H1 (cell line): ENCODE data around the gene DOK1. TPM values are rescaled to one million over a fixed set of nuclear protein-coding genes. Genes with fewer than 3 reads are reported as not detected.
A peak's percentile ranks its signal among the peaks of the same experiment; 100 is the strongest.

Experiments used
- ASH2L ChIP-seq: fragments of 200-600, 300-600 bp; sonication (generic); IDR thresholded peaks from one replicate; pipeline ENCODE4 v1.7.1; 2017; ENCODE audit warnings: low read length
- ATF3 ChIP-seq: IDR thresholded peaks from 2 replicates; pipeline ENCODE4 v1.6.1; 2011; ENCODE audit warnings: low read depth, mild to moderate bottlenecking, low read length; ENCODE audit not compliant: insufficient read depth
- BRCA1 ChIP-seq: IDR thresholded peaks from 2 replicates; pipeline ENCODE4 v1.6.1; 2012; ENCODE audit warnings: low read depth, low read length, improper control_type of control experiment
- CBX5 ChIP-seq: fragments of 300-800, 300-1000 bp; sonication (generic); IDR thresholded peaks from 2 replicates; pipeline ENCODE4 v1.7.1; 2016; ENCODE audit warnings: antibody characterized with exemption, low read length, low read depth
- CREB1 ChIP-seq: IDR thresholded peaks from 2 replicates; pipeline ENCODE4 v1.6.1; 2012; ENCODE audit warnings: inconsistent platforms
- CTCF ChIP-seq, 3 experiments: IDR thresholded peaks; 1 replicate in 2 of 3; 2 replicates in 1 of 3; pipeline versions ENCODE4 v1.5.1 to v1.6.1; 2011; ENCODE audit warnings: low read length in 3 of 3, mild to moderate bottlenecking in 3 of 3, inconsistent platforms in 2 of 3, low read depth in 1 of 3, moderate library complexity in 1 of 3; ENCODE audit not compliant: insufficient read depth in 1 of 3; ENCODE audit errors: control extremely low read depth in 1 of 3
- EZH2 ChIP-seq: fragments of 200-600 bp; sonication (generic); IDR thresholded peaks from 2 replicates; pipeline ENCODE4 v1.7.1; 2012; ENCODE audit warnings: low read depth, mild to moderate bottlenecking, moderate library complexity, low read length, inconsistent platforms; ENCODE audit not compliant: severe bottlenecking
- JUND ChIP-seq: IDR thresholded peaks from 2 replicates; pipeline ENCODE4 v1.6.1; 2011; ENCODE audit warnings: mild to moderate bottlenecking, improper control_type of control experiment, low read length
- KDM4A ChIP-seq: IDR thresholded peaks from one replicate; pipeline ENCODE4 v1.7.1; 2012; ENCODE audit warnings: low read depth, mild to moderate bottlenecking, moderate library complexity, low read length, inconsistent platforms; ENCODE audit not compliant: severe bottlenecking
- KDM5A ChIP-seq: fragments of 200-600 bp; IDR thresholded peaks from 2 replicates; pipeline ENCODE4 v1.7.1; 2012; ENCODE audit warnings: mild to moderate bottlenecking, low read length, inconsistent platforms, mixed read lengths
- MAFK ChIP-seq: IDR thresholded peaks from 2 replicates; pipeline ENCODE4 v1.6.1; 2012; ENCODE audit warnings: low read depth, mild to moderate bottlenecking, improper control_type of control experiment, low read length
- MAX ChIP-seq: IDR thresholded peaks from 2 replicates; pipeline ENCODE4 v1.6.1; 2012; ENCODE audit warnings: inconsistent platforms
- NRF1 ChIP-seq: IDR thresholded peaks from 2 replicates; pipeline ENCODE4 v1.6.1; 2011; ENCODE audit warnings: mild to moderate bottlenecking, low read depth, low read length, improper control_type of control experiment
- POLR2A ChIP-seq, 2 experiments: IDR thresholded peaks; 1 replicate in 1 of 2; 2 replicates in 1 of 2; pipeline ENCODE4 v1.6.1; 2011; ENCODE audit warnings: low read depth in 2 of 2, low read length in 2 of 2, mild to moderate bottlenecking in 2 of 2; ENCODE audit errors: control extremely low read depth in 1 of 2
- POU5F1 ChIP-seq: IDR thresholded peaks from 2 replicates; pipeline ENCODE4 v1.6.1; 2011; ENCODE audit warnings: low read depth, mild to moderate bottlenecking, low read length, moderate library complexity
- RXRA ChIP-seq: IDR thresholded peaks from 2 replicates; pipeline ENCODE4 v1.6.1; 2011; ENCODE audit warnings: low read depth, mild to moderate bottlenecking, low read length, moderate library complexity; ENCODE audit not compliant: insufficient read depth
- SAP30 ChIP-seq: fragments of 300-600 bp; sonication (generic); IDR thresholded peaks from 2 replicates; pipeline ENCODE4 v1.7.1; 2012; ENCODE audit warnings: low read length, moderate library complexity, mild to moderate bottlenecking, inconsistent platforms; ENCODE audit not compliant: insufficient read depth, insufficient replicate concordance
- SP1 ChIP-seq: IDR thresholded peaks from 2 replicates; pipeline ENCODE4 v1.6.1; 2011; ENCODE audit warnings: low read depth, low read length
- SP2 ChIP-seq: IDR thresholded peaks from 2 replicates; pipeline ENCODE4 v1.6.1; 2012; ENCODE audit warnings: mild to moderate bottlenecking, low read length, inconsistent platforms
- TAF7 ChIP-seq: optimal IDR thresholded peaks from 2 replicates; pipeline ENCODE3; 2011; ENCODE audit warnings: low read depth, mild to moderate bottlenecking, inconsistent platforms, low read length, moderate library complexity, borderline replicate concordance
- USF2 ChIP-seq: IDR thresholded peaks from 2 replicates; pipeline ENCODE4 v1.6.1; 2011; ENCODE audit warnings: low read length, improper control_type of control experiment
- YY1 ChIP-seq: IDR thresholded peaks from 2 replicates; pipeline ENCODE4 v1.6.1; 2011; ENCODE audit warnings: low read depth, mild to moderate bottlenecking, low read length
- polyA plus RNA-seq, 7 experiments: library from polyadenylated mRNA; depleted of rRNA in 3 of 7; stranded (reverse) in 5 of 7; unstranded in 2 of 7; fragments of >200 nt in 5 of 7; fragments of 200-250 nt in 2 of 7; gene quantifications; 1 replicate in 5 of 7; 2 replicates in 1 of 7; 4 replicates in 1 of 7; pipeline versions ENCODE4 v1.2.1 to v1.2.3, GENCODE V29; 2011 to 2013; ENCODE audit warnings: missing spikeins in 2 of 7, mixed read lengths in 2 of 7
- total RNA-seq: library from RNA; stranded (reverse); fragmentation: NEBNext Ultra II Directional; extraction: Animal tissue kit (Norgen Biotek cat#: 25700); gene quantifications from 2 replicates; pipeline ENCODE4 v1.2.1, GENCODE V29; 2021

Gene DOK1
- total and polyA plus RNA-seq, 2 of the 8 experiments (the other 6 are each of a cell fraction or from before 2014, with no cell fraction given), result 11.0 to 14.3 TPM

- peak; percentile 99 for TF ChIP-seq KDM4A
- no peak for TF ChIP-seq MAFK
- no peak for TF ChIP-seq ATF3
- TF ChIP-seq YY1, result peak; percentile 24; the same call in 1 of the 2 replicates
- no peak for TF ChIP-seq CREB1
- no peak for TF ChIP-seq NRF1
- TF ChIP-seq TAF7, result no peak
- peak; percentile 47 for TF ChIP-seq EZH2
- TF ChIP-seq KDM5A, result no peak
- peak; percentile 58 for TF ChIP-seq SP2
- TF ChIP-seq CTCF (IDR thresholded peaks at IDR 0.05; ENCODE audit: control extremely low read depth in 1 of 3, insufficient read depth in 1 of 3, low read depth in 1 of 3, low read length in 3 of 3), result no peak
- TF ChIP-seq ASH2L, result no peak
- peak; percentile 94 for TF ChIP-seq SP1
- TF ChIP-seq POLR2A (IDR thresholded peaks at IDR 0.05; ENCODE audit: control extremely low read depth in 1 of 2, low read depth in 2 of 2, low read length in 2 of 2), result no peak
- TF ChIP-seq POU5F1, result no peak
- TF ChIP-seq MAX, result peak; percentile 99
- TF ChIP-seq RXRA, result no peak
- TF ChIP-seq BRCA1, result no peak
- TF ChIP-seq SAP30, result no peak
- no peak for TF ChIP-seq JUND
- TF ChIP-seq CBX5, result no peak
- TF ChIP-seq USF2, result no peak
These were observed 38.4 kb upstream of the DOK1 start (continued) for GRCh38 chr2:74515981-74516633.
